Measurements from ENCODE around the gene TBC1D21. TPM values are rescaled to one million over a fixed set of nuclear protein-coding genes. Genes with fewer than 3 reads are reported as not detected.

The TBC1D21 gene
- total RNA-seq, 2 donors from 2014 or later, result not detected

- Histone ChIP-seq H3K4me1 (ENCODE audit: control insufficient read depth in 1 of 2, low read depth in 2 of 2) (no peaks in the 10 kb centered on the region), H3K36me3 (no peaks in the 10 kb centered on the region), H3K27me3 (replicated peaks; ENCODE audit: insufficient read depth) (no peaks in the 10 kb centered on the region), H3K27ac (no peak overlapping the region), H3K9me3 (no peaks in the 10 kb centered on the region), H3K4me3 (no peak overlapping the region)
- ATAC-seq (ENCODE audit: insufficient number of reproducible peaks, low FRiP score, low read depth) (no peak), DNase-seq (ENCODE audit: low spot score) (no peak)
- TF ChIP-seq CTCF (IDR thresholded peaks at IDR 0.05), result no peak
Observed at GRCh38 chr15:73844356-73844755, 29.0 kb upstream of the TBC1D21 start.

GRCh38 chr15:73845507-73845906, 27.9 kb upstream of the TBC1D21 start:
- H3K27me3 ChIP-seq (replicated peaks; ENCODE audit: insufficient read depth), result no peaks in the 10 kb centered on the region
- ATAC-seq (ENCODE audit: insufficient number of reproducible peaks, low FRiP score, low read depth), result no peak
- H3K4me1 ChIP-seq (ENCODE audit: control insufficient read depth in 1 of 2, low read depth in 2 of 2), result no peaks in the 10 kb centered on the region
- H3K27ac ChIP-seq, result no peak overlapping the region
- TF ChIP-seq CTCF (IDR thresholded peaks at IDR 0.05), result no peak
- no peaks in the 10 kb centered on the region for H3K36me3 ChIP-seq
- H3K4me3 ChIP-seq, result no peak overlapping the region
- DNase-seq (ENCODE audit: low spot score), result no peak
- no peaks in the 10 kb centered on the region for H3K9me3 ChIP-seq

- no peak for TF ChIP-seq CTCF (IDR thresholded peaks at IDR 0.05)
- Histone ChIP-seq H3K4me3 (no peak overlapping the region), H3K9me3 (no peaks in the 10 kb centered on the region), H3K4me1 (ENCODE audit: control insufficient read depth in 1 of 2, low read depth in 2 of 2) (no peaks in the 10 kb centered on the region), H3K27ac (no peak overlapping the region), H3K27me3 (replicated peaks; ENCODE audit: insufficient read depth) (no peaks in the 10 kb centered on the region), H3K36me3 (no peaks in the 10 kb centered on the region)
- DNase-seq (ENCODE audit: low spot score), result no peak
- ATAC-seq (ENCODE audit: insufficient number of reproducible peaks, low FRiP score, low read depth), result no peak
Observed at GRCh38 chr15:73845907-73846306, 27.5 kb upstream of the TBC1D21 start.

- Histone ChIP-seq H3K4me1 (ENCODE audit: control insufficient read depth in 1 of 2, low read depth in 2 of 2) (no peaks in the 10 kb centered on the region), H3K4me3 (no peak overlapping the region), H3K27me3 (replicated peaks; ENCODE audit: insufficient read depth) (no peaks in the 10 kb centered on the region), H3K36me3 (no peaks in the 10 kb centered on the region), H3K9me3 (no peaks in the 10 kb centered on the region), H3K27ac (no peak overlapping the region)
- DNase-seq (ENCODE audit: low spot score) (no peak), ATAC-seq (ENCODE audit: insufficient number of reproducible peaks, low FRiP score, low read depth) (no peak)
- no peak for TF ChIP-seq CTCF (IDR thresholded peaks at IDR 0.05)
Observed at GRCh38 chr15:73849641-73850040, 23.7 kb upstream of the TBC1D21 start.

- Histone ChIP-seq H3K9me3 (no peaks in the 10 kb centered on the region), H3K4me1 (ENCODE audit: control insufficient read depth in 1 of 2, low read depth in 2 of 2) (no peaks in the 10 kb centered on the region), H3K4me3 (no peak overlapping the region), H3K27ac (no peak overlapping the region), H3K36me3 (no peaks in the 10 kb centered on the region), H3K27me3 (replicated peaks; ENCODE audit: insufficient read depth) (no peaks in the 10 kb centered on the region)
- no peak for DNase-seq (ENCODE audit: low spot score)
- TF ChIP-seq CTCF (IDR thresholded peaks at IDR 0.05), result no peak
- ATAC-seq (ENCODE audit: insufficient number of reproducible peaks, low FRiP score, low read depth), result no peak
Observed at GRCh38 chr15:73850228-73850627, 23.1 kb upstream of the TBC1D21 start.

Data from thoracic aorta (tissue), 2 donors.